Body of pancreas (tissue), 4 donors: ENCODE data around the gene B4GAT1. TPM values are rescaled to one million over a fixed set of nuclear protein-coding genes. Genes with fewer than 3 reads are reported as not detected.

Experiments used
- ATAC-seq: fragments of 150-250 bp; one replicate; pipeline ENCODE4 v1.9.1; 2016
- DNase-seq, 4 donors: peaks; one replicate each; pipeline ENCODE4 v3.0.0-alpha.2; 2019
- H3K27ac ChIP-seq, 4 donors: fragments of 200-600 bp; sonication (generic); 1 replicate in 3 of 4; 2 replicates in 1 of 4; pipeline versions ENCODE4 v1.5.1 to v1.6.1; 2016 to 2019; ENCODE audit warnings: mild to moderate bottlenecking in 1 of 4, mixed read lengths in 1 of 4, moderate library complexity in 1 of 4
- H3K27me3 ChIP-seq, 2 donors: fragments of 200-600 bp; sonication (generic); one replicate each; pipeline ENCODE4 v1.6.0; 2016; ENCODE audit warnings: mild to moderate bottlenecking in 1 of 2
- H3K36me3 ChIP-seq, 2 donors: fragments of 200-600 bp; sonication (generic); replicated peaks in 1 of 2; 2 replicates each; pipeline ENCODE4 v1.5.1; 2016; ENCODE audit warnings: low read depth in 2 of 2; ENCODE audit not compliant: insufficient read depth in 1 of 2
- H3K4me1 ChIP-seq: fragments of 200-600 bp; sonication (generic); one replicate; pipeline ENCODE4 v1.6.0; 2016
- H3K4me3 ChIP-seq, 2 donors: fragments of 200-600 bp; sonication (generic); 1 replicate in 1 of 2; 2 replicates in 1 of 2; pipeline ENCODE4 v1.5.1; 2016 to 2019
- H3K9me3 ChIP-seq, 3 donors: fragments of 200-600 bp; sonication (generic); 1 replicate in 2 of 3; 2 replicates in 1 of 3; pipeline ENCODE4 v1.5.1; 2016
- POLR2A ChIP-seq, 3 donors: fragments of 450-650 bp; IDR thresholded peaks; one replicate each; pipeline ENCODE4 v1.6.1; 2016; ENCODE audit warnings: antibody characterized with exemption in 3 of 3, mild to moderate bottlenecking in 2 of 3
- WGBS, 2 donors: methylation state at CpG; one replicate each; pipeline ENCODE4 v1.1.5; 2017; 5-methylcytosine and 5-hydroxymethylcytosine counted together
- intact Hi-C: fragments of 100-400 bp; cut with DNase I; formaldehyde crosslinking; loops from one replicate; pipeline ENCODE4 v1.15.1; 2023
- total RNA-seq, 2 donors: library from RNA; depleted of rRNA; stranded (reverse); fragments of >200 nt; gene quantifications; one replicate each; pipeline ENCODE4 v1.1.0, GENCODE V29; 2016
- TF ChIP-seq, protein P1 (sequence below), 7 experiments: fragments of 450-650 bp in 4 of 7; fragments of 200-600 bp in 3 of 7; sonication (generic) in 3 of 7; IDR thresholded peaks; one replicate each; pipeline ENCODE4 v1.5.1; 2016 to 2019; ENCODE audit warnings: antibody characterized with exemption in 7 of 7

The B4GAT1 gene
- total RNA-seq, 2 donors from 2014 or later: 17.8 to 20.8 TPM

DNA sequence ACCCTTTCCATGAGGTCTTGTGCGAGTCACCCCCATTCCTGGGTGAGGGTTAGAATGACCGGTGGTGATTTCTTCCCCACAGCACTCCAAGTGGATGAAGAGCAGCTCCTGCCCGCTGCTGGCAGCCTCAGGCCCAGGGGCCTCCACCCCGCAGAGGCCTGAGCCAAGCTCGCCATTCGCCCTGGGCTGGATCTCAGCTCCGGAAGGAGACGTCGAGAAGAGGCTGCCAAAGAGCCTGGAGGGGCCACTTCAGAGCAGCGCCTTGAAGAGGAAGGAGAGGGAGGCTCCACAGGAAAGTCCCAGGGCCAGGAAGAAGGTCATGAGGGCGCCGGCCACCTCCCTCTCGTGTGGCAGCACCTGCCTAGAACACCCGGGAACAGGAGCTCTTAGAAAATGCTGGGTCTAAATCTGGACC is 15.8 kb upstream of the B4GAT1 start:
- no peak for ATAC-seq

DNA sequence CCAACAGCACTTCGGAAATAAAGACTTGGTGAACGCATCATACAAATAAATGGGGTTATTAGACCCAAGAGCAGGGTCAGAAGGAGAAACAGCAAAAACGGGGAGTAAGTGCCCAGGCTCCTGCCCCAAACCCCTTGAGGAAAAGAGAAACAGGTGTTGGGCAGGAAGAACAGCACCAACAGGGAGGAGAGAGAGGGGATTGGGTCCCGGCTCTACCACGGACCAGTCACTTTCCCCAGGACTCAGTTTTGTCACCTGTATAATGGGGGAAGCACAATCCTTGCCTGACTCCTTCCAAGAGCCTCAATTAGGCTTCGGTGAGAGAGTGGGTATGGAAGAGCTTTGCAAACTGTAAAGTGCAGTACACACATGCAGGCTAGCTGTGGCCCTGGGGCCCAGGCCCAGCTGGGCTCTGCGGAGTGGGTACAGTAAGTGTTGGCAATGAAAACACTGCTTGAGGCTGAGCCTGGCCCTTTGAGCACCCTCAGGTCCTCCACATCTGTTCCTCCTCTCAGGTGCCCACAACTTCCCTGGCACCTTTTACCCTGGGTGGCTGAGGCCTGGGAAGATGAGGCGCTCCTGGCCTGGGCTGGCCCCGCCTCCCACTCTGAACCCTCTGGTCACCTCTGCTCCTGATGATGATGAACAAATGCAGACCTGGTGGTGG is 15.2 kb upstream of the B4GAT1 start:
- intact Hi-C loops: no loop called here
- Histone ChIP-seq H3K4me1 (peaks cover 15% of the 10 kb centered on the region), H3K9me3 (no peaks in the 10 kb centered on the region), H3K27ac (no peak overlapping the region), H3K4me3 (no peak overlapping the region), H3K27me3 (no peaks in the 10 kb centered on the region), H3K36me3 (no peaks in the 10 kb centered on the region)
- DNase-seq (no peak), ATAC-seq (no peak)
- no peak for TF ChIP-seq POLR2A (IDR thresholded peaks at IDR 0.05)
- TF ChIP-seq, protein P1, sequence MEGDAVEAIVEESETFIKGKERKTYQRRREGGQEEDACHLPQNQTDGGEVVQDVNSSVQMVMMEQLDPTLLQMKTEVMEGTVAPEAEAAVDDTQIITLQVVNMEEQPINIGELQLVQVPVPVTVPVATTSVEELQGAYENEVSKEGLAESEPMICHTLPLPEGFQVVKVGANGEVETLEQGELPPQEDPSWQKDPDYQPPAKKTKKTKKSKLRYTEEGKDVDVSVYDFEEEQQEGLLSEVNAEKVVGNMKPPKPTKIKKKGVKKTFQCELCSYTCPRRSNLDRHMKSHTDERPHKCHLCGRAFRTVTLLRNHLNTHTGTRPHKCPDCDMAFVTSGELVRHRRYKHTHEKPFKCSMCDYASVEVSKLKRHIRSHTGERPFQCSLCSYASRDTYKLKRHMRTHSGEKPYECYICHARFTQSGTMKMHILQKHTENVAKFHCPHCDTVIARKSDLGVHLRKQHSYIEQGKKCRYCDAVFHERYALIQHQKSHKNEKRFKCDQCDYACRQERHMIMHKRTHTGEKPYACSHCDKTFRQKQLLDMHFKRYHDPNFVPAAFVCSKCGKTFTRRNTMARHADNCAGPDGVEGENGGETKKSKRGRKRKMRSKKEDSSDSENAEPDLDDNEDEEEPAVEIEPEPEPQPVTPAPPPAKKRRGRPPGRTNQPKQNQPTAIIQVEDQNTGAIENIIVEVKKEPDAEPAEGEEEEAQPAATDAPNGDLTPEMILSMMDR (IDR thresholded peaks at IDR 0.05): no peak
- WGBS, 2 donors: 82% methylated on average over 9 of the region's 9 CpGs

More for the DNA sequence above, 15.8 kb upstream of the B4GAT1 start:
- H3K4me3 ChIP-seq: no peak overlapping the region
- H3K4me1 ChIP-seq: peaks cover 15% of the 10 kb centered on the region
- no peaks in the 10 kb centered on the region for H3K27me3 ChIP-seq
- DNase-seq: no peak
- no peaks in the 10 kb centered on the region for H3K36me3 ChIP-seq
- WGBS, 2 donors: 93 to 94% methylated on average over 10 to 13 of the region's 14 CpGs
- no peaks in the 10 kb centered on the region for H3K9me3 ChIP-seq
- TF ChIP-seq, protein P1 (IDR thresholded peaks at IDR 0.05): no peak
- TF ChIP-seq POLR2A (IDR thresholded peaks at IDR 0.05): no peak
- no peak overlapping the region for H3K27ac ChIP-seq
- intact Hi-C loops: no loop called here

DNA sequence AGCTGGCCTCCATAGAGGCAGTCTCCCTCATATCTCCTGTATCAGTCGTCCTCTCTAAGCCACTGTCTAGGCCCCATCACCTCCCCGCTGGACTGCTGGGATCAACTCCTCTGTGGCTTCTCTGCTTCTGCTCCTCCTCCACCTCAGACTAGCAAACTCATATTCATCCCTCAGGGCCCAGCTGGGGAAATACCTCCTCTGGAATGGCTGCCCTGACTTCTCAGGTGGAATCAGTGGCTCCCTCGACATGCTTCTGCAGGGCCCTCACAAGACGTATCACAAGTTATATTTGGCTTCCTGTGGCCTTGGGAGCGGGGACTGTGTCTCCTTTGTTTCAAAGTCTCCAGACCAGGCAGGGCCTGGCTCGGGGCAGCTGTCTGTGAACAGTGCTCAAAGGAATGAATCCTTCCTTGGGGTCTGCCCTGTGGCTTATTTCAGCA is 14.1 kb upstream of the B4GAT1 start:
- Histone ChIP-seq H3K9me3 (no peaks in the 10 kb centered on the region), H3K36me3 (no peaks in the 10 kb centered on the region), H3K4me1 (peaks cover 15% of the 10 kb centered on the region), H3K4me3 (no peak overlapping the region), H3K27ac (no peak overlapping the region), H3K27me3 (no peaks in the 10 kb centered on the region)
- 51 to 64% methylated on average over 4 to 6 of the region's 6 CpGs for WGBS, 2 donors
- intact Hi-C loops: no loop called here
- DNase-seq: no peak
- ATAC-seq: no peak
- TF ChIP-seq, protein P1 (IDR thresholded peaks at IDR 0.05): no peak
- no peak for TF ChIP-seq POLR2A (IDR thresholded peaks at IDR 0.05)

DNA sequence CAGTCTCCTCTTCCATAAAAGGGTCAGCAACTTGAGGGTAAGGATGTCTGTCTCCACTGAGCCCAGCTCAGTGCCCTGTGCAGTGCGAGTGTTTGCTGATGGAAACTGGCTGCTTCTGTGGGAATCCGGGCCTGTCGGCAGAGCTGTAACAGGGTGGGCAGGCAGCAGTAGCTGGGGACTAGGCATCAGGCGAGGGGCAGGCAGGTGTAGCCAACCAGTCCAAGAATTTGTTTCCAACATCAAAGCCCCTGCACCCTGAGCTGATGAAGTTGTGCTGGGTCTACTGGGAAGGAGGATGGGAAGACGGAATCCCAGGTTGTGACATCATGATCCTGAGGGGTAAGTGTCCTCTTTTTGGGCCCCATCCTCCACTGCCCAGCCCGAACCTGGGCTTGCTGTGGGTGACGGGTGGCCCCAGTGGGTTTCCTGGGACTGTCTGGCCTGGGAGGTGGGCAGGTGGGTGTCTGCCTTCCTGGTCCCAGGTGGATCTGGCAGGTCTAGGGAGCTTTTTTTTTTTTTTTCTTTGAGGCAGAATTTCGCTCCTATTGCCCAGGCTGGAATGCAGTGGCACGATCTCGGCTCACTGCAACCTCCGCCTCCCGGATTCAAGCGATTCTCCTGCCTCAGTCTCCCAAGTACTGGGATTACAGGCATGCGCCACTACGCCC is 13.1 kb upstream of the B4GAT1 start:
- WGBS, 2 donors: 92 to 99% methylated on average over 9 to 14 of the region's 15 CpGs
- ATAC-seq (no peak), DNase-seq (no peak)
- no peak overlapping the region for H3K27ac ChIP-seq
- TF ChIP-seq, protein P1 (IDR thresholded peaks at IDR 0.05): no peak
- no peak for TF ChIP-seq POLR2A (IDR thresholded peaks at IDR 0.05)
- H3K9me3 ChIP-seq: no peaks in the 10 kb centered on the region
- H3K27me3 ChIP-seq: no peaks in the 10 kb centered on the region
- peaks cover 15% of the 10 kb centered on the region for H3K4me1 ChIP-seq
- no peak overlapping the region for H3K4me3 ChIP-seq
- intact Hi-C loops: no loop called here
- H3K36me3 ChIP-seq: no peaks in the 10 kb centered on the region
